A549 (cell line): ENCODE data around the gene RNF14. TPM values are rescaled to one million over a fixed set of nuclear protein-coding genes. Genes with fewer than 3 reads are reported as not detected.

Source experiments
- CBX2 ChIP-seq: fragments of 200-600 bp; sonication (generic); IDR thresholded peaks from 2 replicates; pipeline ENCODE4 v1.6.1; 2016; ENCODE audit warnings: low read depth, mild to moderate bottlenecking, borderline replicate concordance
- CHD2 ChIP-seq: fragments of 150-350 bp; IDR thresholded peaks from 2 replicates; pipeline ENCODE4 v1.6.1; 2014; ENCODE audit warnings: low read length; ENCODE audit not compliant: partially characterized antibody
- CHD4 ChIP-seq: fragments of 200-600 bp; sonication (generic); IDR thresholded peaks from 2 replicates; pipeline ENCODE4 v1.6.1; 2016; ENCODE audit warnings: antibody characterized with exemption, mild to moderate bottlenecking, borderline replicate concordance
- EP300 ChIP-seq, 2 experiments: fragments of >200 bp; sonication (Bioruptor Twin); formaldehyde crosslinking; IDR thresholded peaks; 2 replicates in 1 of 2; 3 replicates in 1 of 2; pipeline ENCODE4 v1.6.1; 2016 to 2017
- ESRRA ChIP-seq: fragments of 150-350 bp; IDR thresholded peaks from 2 replicates; pipeline ENCODE4 v1.6.1; 2014; ENCODE audit warnings: mild to moderate bottlenecking, low read length, borderline replicate concordance
- FOSB ChIP-seq: fragments of 250-450 bp; sonication (Bioruptor Pico); IDR thresholded peaks from 2 replicates; pipeline ENCODE4 v1.5.0; 2020; ENCODE audit warnings: mild to moderate bottlenecking, moderate library complexity
- FOSL2 ChIP-seq, 2 experiments: fragments of 450-650 bp in 1 of 2; fragments of >200 bp in 1 of 2; sonication (Bioruptor Twin) in 1 of 2; formaldehyde crosslinking; IDR thresholded peaks; 2 replicates each; pipeline versions ENCODE4 v1.5.0 to v1.6.1; 2016 to 2020; ENCODE audit warnings: mild to moderate bottlenecking in 1 of 2, moderate library complexity in 1 of 2
- HDAC2 ChIP-seq: fragments of 200-600 bp; sonication (generic); IDR thresholded peaks from 2 replicates; pipeline ENCODE4 v1.6.1; 2016
- HOXA7 ChIP-seq: fragments of 250-450 bp; sonication (Bioruptor Pico); IDR thresholded peaks from 2 replicates; pipeline ENCODE4 v1.5.0; 2020; ENCODE audit warnings: mild to moderate bottlenecking, moderate library complexity
- KDM1A ChIP-seq: fragments of 200-600 bp; sonication (generic); IDR thresholded peaks from 2 replicates; pipeline ENCODE4 v1.6.1; 2016; ENCODE audit warnings: low read depth, mild to moderate bottlenecking
- MAFK ChIP-seq: fragments of 450-650 bp; IDR thresholded peaks from 2 replicates; pipeline ENCODE4 v1.6.1; 2014; ENCODE audit not compliant: partially characterized antibody
- MAZ ChIP-seq: fragments of 150-350 bp; IDR thresholded peaks from 2 replicates; pipeline ENCODE4 v1.6.1; 2014; ENCODE audit warnings: antibody characterized with exemption, low read depth, low read length, borderline replicate concordance
- MYC ChIP-seq: IDR thresholded peaks from 2 replicates; pipeline ENCODE4 v1.6.1; 2012; ENCODE audit warnings: mild to moderate bottlenecking, inconsistent platforms, low read length, improper control_type of control experiment, borderline replicate concordance
- NPAS2 ChIP-seq: fragments of 250-450 bp; sonication (Bioruptor Pico); IDR thresholded peaks from 2 replicates; pipeline ENCODE4 v1.8.0; 2022; ENCODE audit warnings: mild to moderate bottlenecking, moderate library complexity, borderline replicate concordance
- POLR2A ChIP-seq: IDR thresholded peaks from 2 replicates; pipeline ENCODE4 v1.6.1; 2012; ENCODE audit warnings: mild to moderate bottlenecking, low read length
- POLR2AphosphoS2 ChIP-seq: conservative IDR thresholded peaks from 2 replicates; pipeline ENCODE4 v1.6.1; 2012; ENCODE audit warnings: low read length, improper control_type of control experiment, inconsistent platforms
- TFCP2L1 ChIP-seq: fragments of 250-450 bp; sonication (Bioruptor Pico); IDR thresholded peaks from 2 replicates; pipeline ENCODE4 v1.5.0; 2021; ENCODE audit warnings: mild to moderate bottlenecking
- ZC3H11A ChIP-seq: fragments of 450-650 bp; IDR thresholded peaks from 2 replicates; pipeline ENCODE4 v1.6.1; 2014; ENCODE audit warnings: antibody characterized with exemption, mild to moderate bottlenecking
- ZFP36 ChIP-seq: fragments of 450-650 bp; IDR thresholded peaks from 2 replicates; pipeline ENCODE4 v1.6.1; 2014; ENCODE audit warnings: borderline replicate concordance; ENCODE audit not compliant: partially characterized antibody
- polyA plus RNA-seq, 4 experiments: library from polyadenylated mRNA; depleted of rRNA in 3 of 4; stranded (reverse); fragments of >200 nt; fragmentation: RNase III in 1 of 4; extraction: RNeasy Plus Mini Kit Qiagen cat#74134 plus additional on column Dnase treatment in 1 of 4; gene quantifications; 2 replicates in 3 of 4; 3 replicates in 1 of 4; pipeline ENCODE4 v1.2.3, GENCODE V29; 2011 to 2017
- TF ChIP-seq, protein P1 (sequence below): fragments of 250-450 bp; sonication (Bioruptor Pico); IDR thresholded peaks from 2 replicates; pipeline ENCODE4 v1.5.0; 2021; ENCODE audit warnings: mild to moderate bottlenecking, moderate library complexity, borderline replicate concordance
- TF ChIP-seq, protein P2 (sequence below): fragments of >200 bp; sonication (Bioruptor Twin); formaldehyde crosslinking; IDR thresholded peaks from 3 replicates; pipeline ENCODE4 v1.5.1; 2016
- TF ChIP-seq, protein P3 (sequence below): fragments of >200 bp; sonication (Bioruptor Twin); formaldehyde crosslinking; IDR thresholded peaks from 3 replicates; pipeline ENCODE4 v1.6.1; 2016
- TF ChIP-seq, protein P4 (sequence below): fragments of 450-650 bp; IDR thresholded peaks from 2 replicates; pipeline ENCODE4 v1.6.1; 2014; ENCODE audit warnings: antibody characterized with exemption
- TF ChIP-seq, protein P5 (sequence below): fragments of 150-350 bp; IDR thresholded peaks from 2 replicates; pipeline ENCODE4 v1.6.1; 2014; ENCODE audit warnings: low read depth, mild to moderate bottlenecking, low read length
- TF ChIP-seq, protein P6 (sequence below): IDR thresholded peaks from 2 replicates; pipeline ENCODE4 v1.6.1; 2012

The RNF14 gene
- polyA plus RNA-seq, 2 of the 4 experiments (the other 2 are of a cell fraction): 43.2 to 47.4 TPM

DNA sequence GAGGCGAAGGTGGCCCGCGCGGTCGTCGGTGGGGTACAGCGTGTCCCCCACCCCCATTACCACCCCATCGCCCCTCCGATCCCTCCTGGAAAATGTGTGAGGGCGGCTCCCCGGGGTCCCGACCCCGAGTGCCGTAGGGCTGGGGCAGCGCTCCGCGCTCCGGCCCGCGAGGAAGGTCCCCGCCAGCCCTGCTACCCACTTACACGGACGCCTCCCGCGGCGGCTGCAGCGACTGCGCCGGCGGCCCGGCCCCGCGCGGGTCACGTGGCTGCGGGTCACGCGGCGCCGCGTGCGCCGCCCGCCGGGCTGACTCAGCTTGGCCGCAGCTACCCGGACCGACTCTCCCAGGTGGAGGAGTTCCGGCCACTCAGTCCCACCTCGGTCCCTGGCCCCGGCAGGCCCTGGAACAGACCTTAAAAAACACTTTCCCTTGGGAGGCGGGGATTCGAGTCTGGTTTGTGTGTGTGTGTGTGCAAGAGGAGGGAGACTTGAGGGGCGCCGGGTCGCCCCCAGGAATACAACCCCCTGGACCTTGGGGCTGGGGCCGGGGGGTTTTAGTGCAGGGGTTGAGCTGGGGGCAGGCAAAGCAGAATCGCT lies 44.0 kb downstream of the RNF14 start, which contains the start of gene GNPDA1 (continued):
- TF ChIP-seq, protein P1, sequence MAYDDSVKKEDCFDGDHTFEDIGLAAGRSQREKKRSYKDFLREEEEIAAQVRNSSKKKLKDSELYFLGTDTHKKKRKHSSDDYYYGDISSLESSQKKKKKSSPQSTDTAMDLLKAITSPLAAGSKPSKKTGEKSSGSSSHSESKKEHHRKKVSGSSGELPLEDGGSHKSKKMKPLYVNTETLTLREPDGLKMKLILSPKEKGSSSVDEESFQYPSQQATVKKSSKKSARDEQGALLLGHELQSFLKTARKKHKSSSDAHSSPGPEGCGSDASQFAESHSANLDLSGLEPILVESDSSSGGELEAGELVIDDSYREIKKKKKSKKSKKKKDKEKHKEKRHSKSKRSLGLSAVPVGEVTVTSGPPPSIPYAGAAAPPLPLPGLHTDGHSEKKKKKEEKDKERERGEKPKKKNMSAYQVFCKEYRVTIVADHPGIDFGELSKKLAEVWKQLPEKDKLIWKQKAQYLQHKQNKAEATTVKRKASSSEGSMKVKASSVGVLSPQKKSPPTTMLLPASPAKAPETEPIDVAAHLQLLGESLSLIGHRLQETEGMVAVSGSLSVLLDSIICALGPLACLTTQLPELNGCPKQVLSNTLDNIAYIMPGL (CRISPR knock-in tag): no peak
- peak; percentile 82 for TF ChIP-seq POLR2A
- TF ChIP-seq ZC3H11A: no peak
- no peak for TF ChIP-seq ZFP36
- TF ChIP-seq MAFK: peak; percentile 80
- TF ChIP-seq CHD2: no peak
- peak; percentile 70; the same call in 1 of the 2 replicates for TF ChIP-seq MYC
- no peak for TF ChIP-seq TFCP2L1 (CRISPR knock-in tag)
- no peak for TF ChIP-seq EP300 (IDR thresholded peaks at IDR 0.05)
- no peak for TF ChIP-seq CHD4
- TF ChIP-seq ESRRA: no peak
- TF ChIP-seq, protein P2, sequence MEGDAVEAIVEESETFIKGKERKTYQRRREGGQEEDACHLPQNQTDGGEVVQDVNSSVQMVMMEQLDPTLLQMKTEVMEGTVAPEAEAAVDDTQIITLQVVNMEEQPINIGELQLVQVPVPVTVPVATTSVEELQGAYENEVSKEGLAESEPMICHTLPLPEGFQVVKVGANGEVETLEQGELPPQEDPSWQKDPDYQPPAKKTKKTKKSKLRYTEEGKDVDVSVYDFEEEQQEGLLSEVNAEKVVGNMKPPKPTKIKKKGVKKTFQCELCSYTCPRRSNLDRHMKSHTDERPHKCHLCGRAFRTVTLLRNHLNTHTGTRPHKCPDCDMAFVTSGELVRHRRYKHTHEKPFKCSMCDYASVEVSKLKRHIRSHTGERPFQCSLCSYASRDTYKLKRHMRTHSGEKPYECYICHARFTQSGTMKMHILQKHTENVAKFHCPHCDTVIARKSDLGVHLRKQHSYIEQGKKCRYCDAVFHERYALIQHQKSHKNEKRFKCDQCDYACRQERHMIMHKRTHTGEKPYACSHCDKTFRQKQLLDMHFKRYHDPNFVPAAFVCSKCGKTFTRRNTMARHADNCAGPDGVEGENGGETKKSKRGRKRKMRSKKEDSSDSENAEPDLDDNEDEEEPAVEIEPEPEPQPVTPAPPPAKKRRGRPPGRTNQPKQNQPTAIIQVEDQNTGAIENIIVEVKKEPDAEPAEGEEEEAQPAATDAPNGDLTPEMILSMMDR: no peak
- TF ChIP-seq FOSL2 (IDR thresholded peaks at IDR 0.05): 0 out of 2 replicates have a peak, but pooled peaks have one; percentile 20
- peak; percentile 85 for TF ChIP-seq FOSL2 (CRISPR knock-in tag; IDR thresholded peaks at IDR 0.05)
- TF ChIP-seq POLR2AphosphoS2: no peak
- no peak for TF ChIP-seq HOXA7 (CRISPR knock-in tag)
- no peak for TF ChIP-seq HDAC2
- TF ChIP-seq FOSB: no peak
- TF ChIP-seq MAZ: no peak
- no peak for TF ChIP-seq KDM1A
- peak; percentile 96 for TF ChIP-seq NPAS2 (CRISPR knock-in tag)
- TF ChIP-seq, protein P3, sequence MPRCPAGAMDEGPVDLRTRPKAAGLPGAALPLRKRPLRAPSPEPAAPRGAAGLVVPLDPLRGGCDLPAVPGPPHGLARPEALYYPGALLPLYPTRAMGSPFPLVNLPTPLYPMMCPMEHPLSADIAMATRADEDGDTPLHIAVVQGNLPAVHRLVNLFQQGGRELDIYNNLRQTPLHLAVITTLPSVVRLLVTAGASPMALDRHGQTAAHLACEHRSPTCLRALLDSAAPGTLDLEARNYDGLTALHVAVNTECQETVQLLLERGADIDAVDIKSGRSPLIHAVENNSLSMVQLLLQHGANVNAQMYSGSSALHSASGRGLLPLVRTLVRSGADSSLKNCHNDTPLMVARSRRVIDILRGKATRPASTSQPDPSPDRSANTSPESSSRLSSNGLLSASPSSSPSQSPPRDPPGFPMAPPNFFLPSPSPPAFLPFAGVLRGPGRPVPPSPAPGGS: peak; percentile 80; the same call in 2 of the 3 replicates
- TF ChIP-seq, protein P4, sequence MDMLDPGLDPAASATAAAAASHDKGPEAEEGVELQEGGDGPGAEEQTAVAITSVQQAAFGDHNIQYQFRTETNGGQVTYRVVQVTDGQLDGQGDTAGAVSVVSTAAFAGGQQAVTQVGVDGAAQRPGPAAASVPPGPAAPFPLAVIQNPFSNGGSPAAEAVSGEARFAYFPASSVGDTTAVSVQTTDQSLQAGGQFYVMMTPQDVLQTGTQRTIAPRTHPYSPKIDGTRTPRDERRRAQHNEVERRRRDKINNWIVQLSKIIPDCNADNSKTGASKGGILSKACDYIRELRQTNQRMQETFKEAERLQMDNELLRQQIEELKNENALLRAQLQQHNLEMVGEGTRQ: peak; percentile 75
- TF ChIP-seq CBX2: no peak
- TF ChIP-seq, protein P5, sequence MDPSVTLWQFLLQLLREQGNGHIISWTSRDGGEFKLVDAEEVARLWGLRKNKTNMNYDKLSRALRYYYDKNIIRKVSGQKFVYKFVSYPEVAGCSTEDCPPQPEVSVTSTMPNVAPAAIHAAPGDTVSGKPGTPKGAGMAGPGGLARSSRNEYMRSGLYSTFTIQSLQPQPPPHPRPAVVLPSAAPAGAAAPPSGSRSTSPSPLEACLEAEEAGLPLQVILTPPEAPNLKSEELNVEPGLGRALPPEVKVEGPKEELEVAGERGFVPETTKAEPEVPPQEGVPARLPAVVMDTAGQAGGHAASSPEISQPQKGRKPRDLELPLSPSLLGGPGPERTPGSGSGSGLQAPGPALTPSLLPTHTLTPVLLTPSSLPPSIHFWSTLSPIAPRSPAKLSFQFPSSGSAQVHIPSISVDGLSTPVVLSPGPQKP: no peak
- TF ChIP-seq, protein P6, sequence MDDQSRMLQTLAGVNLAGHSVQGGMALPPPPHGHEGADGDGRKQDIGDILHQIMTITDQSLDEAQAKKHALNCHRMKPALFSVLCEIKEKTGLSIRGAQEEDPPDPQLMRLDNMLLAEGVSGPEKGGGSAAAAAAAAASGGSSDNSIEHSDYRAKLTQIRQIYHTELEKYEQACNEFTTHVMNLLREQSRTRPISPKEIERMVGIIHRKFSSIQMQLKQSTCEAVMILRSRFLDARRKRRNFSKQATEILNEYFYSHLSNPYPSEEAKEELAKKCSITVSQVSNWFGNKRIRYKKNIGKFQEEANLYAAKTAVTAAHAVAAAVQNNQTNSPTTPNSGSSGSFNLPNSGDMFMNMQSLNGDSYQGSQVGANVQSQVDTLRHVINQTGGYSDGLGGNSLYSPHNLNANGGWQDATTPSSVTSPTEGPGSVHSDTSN: peak; percentile 34; the same call in 1 of the 2 replicates
